GM08714 (cell line): Measurements from ENCODE around the gene ARMC2.
"Not testable (repeated sequence)": the region's sequence is repeated elsewhere in the genome, so short reads cannot be mapped to it uniquely, and the experiment has no call there.

Experiments
- H3K4me3 ChIP-seq: fragments of 200-500 bp; sonication (Bioruptor generic); 2 replicates; pipeline ENCODE4 v1.5.1; 2014; ENCODE audit warnings: mild to moderate bottlenecking, low read length, inconsistent platforms
- ZNF274 ChIP-seq: IDR thresholded peaks from 2 replicates; pipeline ENCODE4 v1.6.1; 2012; ENCODE audit warnings: mild to moderate bottlenecking, low read depth, low read length

The ARMC2 gene

GRCh38 chr6:108955329-108955949 is 107.2 kb downstream of the ARMC2 start:
- no peak overlapping the region for H3K4me3 ChIP-seq
- no peak for TF ChIP-seq ZNF274

DNA sequence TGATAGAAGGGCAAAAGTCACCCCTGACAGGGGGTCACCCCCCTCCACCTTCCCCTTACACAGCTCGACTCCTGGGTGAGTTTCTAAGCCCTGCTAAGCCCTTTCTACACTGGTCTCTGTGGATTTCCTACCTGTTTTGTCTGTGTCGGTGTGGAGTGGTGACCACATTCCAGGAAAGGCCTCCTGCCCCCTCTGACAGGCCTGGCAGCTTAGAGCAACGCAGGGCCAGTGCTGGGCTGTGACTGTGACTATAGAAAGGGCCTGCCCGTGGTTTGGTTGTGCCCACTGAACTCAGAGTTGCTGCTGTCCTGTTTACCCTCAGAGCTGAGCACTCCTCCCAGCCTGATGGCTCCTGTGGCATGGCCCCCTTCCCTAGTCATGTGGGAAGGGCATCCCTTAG is 109.0 kb downstream of the ARMC2 start:
- no peak for TF ChIP-seq ZNF274
- H3K4me3 ChIP-seq: no peak overlapping the region

DNA sequence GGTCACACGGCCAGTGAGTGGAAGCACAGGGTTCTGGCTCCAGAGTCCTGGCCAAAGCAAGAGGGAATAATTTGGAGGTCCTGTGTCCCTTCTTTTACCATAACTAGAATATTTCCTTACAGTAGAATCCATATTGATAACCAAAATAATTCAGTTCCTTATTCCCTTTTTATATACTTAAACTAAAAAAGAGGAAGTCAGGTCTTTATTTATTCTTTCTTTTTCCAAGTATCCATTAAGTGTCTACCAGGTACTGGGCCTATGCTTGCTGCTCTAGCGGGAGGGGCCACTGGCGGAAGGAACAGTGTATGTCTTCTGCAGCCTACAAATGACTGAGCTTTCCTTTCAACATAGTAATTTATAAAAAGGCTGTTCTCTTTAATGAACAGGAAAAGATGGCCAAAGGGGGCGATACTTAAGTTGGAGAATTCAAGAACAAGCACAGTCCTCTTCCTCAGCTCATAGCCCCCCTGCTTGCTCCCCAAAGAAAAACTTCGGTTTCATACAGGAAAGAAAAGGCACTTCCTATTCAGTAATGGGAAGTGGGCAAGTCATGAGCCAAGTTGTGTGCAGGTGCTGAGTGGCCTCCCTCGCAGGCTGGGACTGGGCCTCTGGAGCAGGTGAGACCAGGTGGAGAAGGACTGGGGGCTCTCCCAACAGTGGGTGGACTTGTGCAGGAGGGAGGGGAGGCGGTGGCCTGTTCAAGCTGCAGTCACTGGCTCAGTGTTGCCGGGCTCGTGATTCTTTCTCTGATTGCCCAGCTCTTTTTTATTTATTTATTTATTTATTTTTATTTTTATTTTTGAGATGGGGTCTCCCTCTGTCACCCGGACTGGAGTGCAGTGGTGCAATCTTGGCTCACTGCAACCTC is 110.9 kb downstream of the ARMC2 start:
- no peak for TF ChIP-seq ZNF274
- no peak overlapping the region for H3K4me3 ChIP-seq

DNA sequence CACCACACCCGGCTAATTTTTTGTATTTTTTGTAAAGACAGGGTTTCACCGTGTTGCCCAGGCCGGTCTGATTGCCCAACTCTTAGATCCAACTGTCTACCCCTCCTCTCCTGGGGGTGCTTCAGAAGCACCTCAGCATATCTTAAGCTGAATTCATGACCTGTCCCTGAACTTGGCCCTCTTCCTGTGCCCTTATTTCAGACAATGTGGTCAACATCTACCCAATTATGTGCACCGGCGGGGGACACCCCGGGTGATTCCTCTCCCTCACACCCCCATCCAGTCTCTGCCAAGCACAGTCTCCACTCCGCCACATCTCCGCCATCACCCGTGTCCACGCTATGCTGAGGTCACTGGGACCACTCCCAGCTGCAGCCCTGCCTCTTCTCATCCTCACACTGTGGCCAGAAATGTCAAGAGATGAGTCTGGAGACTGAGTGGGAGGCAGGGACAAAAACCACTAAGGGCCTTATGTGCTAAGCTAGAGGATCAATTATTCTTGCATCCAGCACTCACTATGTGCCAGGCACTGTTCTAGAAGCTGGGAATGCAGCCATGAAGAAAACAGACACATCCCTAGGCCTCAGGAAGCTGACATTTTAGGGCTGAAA is 111.9 kb downstream of the ARMC2 start:
- TF ChIP-seq ZNF274: no peak

GRCh38 chr6:108960601-108961000 is 112.4 kb downstream of the ARMC2 start:
- H3K4me3 ChIP-seq: no peak overlapping the region

More for the DNA sequence above, 111.9 kb downstream of the ARMC2 start:
- no peak overlapping the region for H3K4me3 ChIP-seq

DNA sequence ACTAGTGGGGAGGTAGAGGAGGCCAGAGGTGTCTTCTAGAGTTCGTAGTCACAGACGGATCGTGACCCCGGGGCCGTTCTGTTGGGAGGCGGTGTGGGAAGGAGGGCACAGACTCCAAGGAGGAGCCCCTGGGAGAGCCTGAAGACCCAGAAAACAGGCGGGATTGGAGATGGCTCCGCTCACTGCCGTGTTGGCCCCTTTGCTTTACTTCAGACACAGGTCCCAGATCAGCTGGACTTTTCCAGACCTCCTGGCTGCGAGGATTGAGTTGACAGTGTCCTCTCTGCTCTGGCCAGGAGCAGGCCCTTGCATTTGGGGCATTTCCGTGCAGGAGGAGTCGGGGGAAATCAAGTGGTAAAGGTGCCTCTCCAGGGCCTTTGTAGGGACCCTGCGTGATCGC is 112.9 kb downstream of the ARMC2 start:
- H3K4me3 ChIP-seq: no peak overlapping the region
- TF ChIP-seq ZNF274: no peak

More at GRCh38 chr6:108960601-108961000, 112.4 kb downstream of the ARMC2 start:
- no peak for TF ChIP-seq ZNF274

DNA sequence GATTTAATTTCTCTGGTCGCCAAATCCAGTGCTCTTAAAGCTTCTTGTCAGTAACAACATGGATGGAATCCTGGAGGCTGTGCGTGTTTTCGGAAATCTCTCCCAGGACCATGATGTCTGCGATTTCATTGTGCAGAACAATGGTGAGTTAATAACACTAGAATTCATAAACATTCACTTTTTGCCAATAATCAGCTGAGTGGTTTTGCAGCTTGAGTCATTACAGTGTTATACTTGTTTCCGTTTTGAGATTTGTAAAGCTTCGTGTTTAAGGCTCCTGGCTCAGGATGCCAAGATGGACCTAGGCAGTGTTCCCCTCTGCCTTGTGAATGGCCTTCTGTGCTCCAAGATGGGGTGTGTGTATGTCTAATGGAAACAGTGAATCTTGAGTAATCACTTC is 113.8 kb downstream of the ARMC2 start:
- no peak overlapping the region for H3K4me3 ChIP-seq
- no peak for TF ChIP-seq ZNF274

DNA sequence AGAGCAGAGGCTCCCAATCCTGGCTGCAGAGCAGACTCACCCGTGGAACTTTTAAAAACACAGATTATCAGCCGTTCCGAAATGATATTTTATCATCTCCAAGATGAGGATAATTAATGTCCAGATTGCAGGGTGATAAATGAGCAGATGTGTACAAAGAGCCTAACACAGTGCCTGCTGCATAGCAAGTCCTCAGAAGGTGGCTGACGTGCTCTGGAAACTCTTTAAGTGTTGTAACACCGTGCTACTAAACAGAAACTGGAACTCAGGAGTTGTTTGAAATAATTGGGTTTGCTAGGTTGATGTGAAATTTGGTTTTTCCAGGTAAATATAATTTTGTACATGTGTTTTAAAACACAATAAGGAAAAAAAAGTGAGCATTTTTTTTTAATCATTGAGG is 118.0 kb downstream of the ARMC2 start:
- H3K4me3 ChIP-seq: no peak overlapping the region
- no peak for TF ChIP-seq ZNF274

GRCh38 chr6:108966855-108967755 is 118.9 kb downstream of the ARMC2 start:
- TF ChIP-seq ZNF274: no peak
- no peak overlapping the region for H3K4me3 ChIP-seq

DNA sequence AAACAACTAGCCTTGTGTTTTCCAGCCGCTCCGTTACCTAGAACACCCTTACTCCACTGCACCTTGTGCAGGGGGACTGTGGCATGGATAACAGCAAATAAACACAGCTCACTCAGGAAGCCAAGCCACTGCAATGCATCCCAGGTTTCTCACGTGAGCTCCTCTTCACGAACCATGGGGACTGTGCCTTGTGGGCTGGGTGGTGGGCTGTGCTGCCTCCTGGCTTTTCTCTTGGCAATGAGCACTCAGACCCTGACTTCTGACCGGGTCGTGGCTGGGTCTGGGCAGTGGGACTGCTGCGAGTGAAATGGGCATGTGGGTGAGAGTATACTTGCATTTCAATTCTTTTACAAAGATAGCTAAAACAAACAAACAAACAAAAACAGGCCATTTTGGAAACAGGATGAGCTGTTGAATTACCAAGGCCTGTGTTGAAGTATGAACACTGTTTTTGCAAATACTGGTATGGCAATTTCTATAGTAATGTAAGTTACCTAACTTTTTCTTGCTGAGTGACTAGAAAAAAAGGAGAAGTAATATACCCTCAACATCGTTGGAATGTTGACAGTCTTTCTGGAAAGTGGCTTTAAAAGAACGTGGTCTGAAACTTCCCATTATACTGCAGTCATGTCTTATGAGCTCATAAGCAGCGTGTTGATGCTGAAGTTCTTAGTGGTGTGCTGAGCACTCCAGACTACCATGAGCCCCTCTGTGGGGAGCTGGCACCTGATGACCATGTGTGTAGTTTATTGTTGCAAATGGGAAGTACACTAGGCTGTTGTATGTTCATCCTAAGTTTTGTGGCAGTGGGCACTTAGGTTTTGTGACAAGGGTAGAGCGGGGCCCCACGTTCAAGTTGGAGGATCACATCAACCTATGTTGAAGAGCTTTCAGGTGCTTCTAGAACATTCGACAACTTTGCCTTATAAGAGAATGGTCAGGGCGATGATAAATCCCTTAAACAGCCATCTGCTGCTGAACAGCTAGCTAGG is 120.4 kb downstream of the ARMC2 start:
- no peak overlapping the region for H3K4me3 ChIP-seq
- TF ChIP-seq ZNF274: no peak

DNA sequence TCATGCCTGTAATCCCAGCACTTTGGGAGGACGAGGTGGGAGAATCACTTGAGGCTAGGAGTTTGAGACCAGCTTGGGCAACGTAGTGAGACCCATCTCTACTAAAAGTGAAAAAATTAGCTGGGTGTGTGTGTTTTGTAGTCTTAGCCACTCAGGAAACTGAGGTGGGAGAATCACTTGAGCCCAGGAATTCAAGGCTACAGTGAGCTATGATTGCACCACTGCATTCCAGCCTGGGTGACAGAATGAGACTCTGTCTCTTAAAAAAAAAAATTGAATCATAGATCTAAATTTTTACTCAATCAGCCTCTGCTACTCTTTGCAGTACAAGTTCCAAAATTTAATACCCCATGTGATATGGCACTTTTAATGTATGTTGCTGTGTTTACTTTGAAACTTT is 121.6 kb downstream of the ARMC2 start:
- no peak overlapping the region for H3K4me3 ChIP-seq
- TF ChIP-seq ZNF274: no peak

- H3K4me3 ChIP-seq: no peak overlapping the region
- no peak for TF ChIP-seq ZNF274
Observed at GRCh38 chr6:108974201-108974600, 126.0 kb downstream of the ARMC2 start.

GRCh38 chr6:108978638-108979037 is 130.4 kb downstream of the ARMC2 start:
- not testable (repeated sequence) for H3K4me3 ChIP-seq
